T-cell (primary cell): ENCODE measurements around the gene PARD3. TPM values are rescaled to one million over a fixed set of nuclear protein-coding genes. Genes with fewer than 3 reads are reported as not detected.

ENCODE experiments used
- ATAC-seq, 4 experiments: fragments of 200-7000 bp in 3 of 4; fragments of 150-1000 bp in 1 of 4; cut with Tn5 transposase; replicated peaks in 1 of 4; 1 replicate in 3 of 4; 2 replicates in 1 of 4; pipeline ENCODE4 v1.10.0; 2021; ENCODE audit warnings: moderate library complexity in 3 of 4, mild to moderate bottlenecking in 2 of 4, moderate number of reproducible peaks in 1 of 4
- CTCF ChIA-PET, 2 donors: fragments of 300-600 bp; sonication (Branson Sonifier 250); formaldehyde crosslinking; loops; one replicate each; lab custom pipeline; 2022; ENCODE audit warnings: antibody characterized with exemption in 2 of 2; lab: Charles Lee
- POLR2A ChIA-PET, 2 donors: fragments of 300-600 bp; sonication (Branson Sonifier 250); formaldehyde crosslinking; loops; one replicate each; lab custom pipeline; 2022; ENCODE audit warnings: antibody characterized with exemption in 2 of 2; lab: Charles Lee
- DNase-seq, 35 experiments: peaks; one replicate each; pipeline versions ENCODE4 v3.0.0 to v3.0.0-alpha.2; 2013 to 2023
- H3K27ac ChIP-seq: one replicate; pipeline ENCODE4 v1.5.1; 2013; ENCODE audit warnings: low read length
- H3K27me3 ChIP-seq, 2 experiments: replicated peaks in 1 of 2; 1 replicate in 1 of 2; 2 replicates in 1 of 2; pipeline versions ENCODE4 v1.6.1 to v1.7.0; 2013; ENCODE audit warnings: low read length in 1 of 2, mixed read lengths in 1 of 2; ENCODE audit not compliant: control insufficient read depth in 2 of 2, insufficient read depth in 2 of 2; ENCODE audit errors: extremely low read depth in 1 of 2
- H3K36me3 ChIP-seq, 2 donors: 1 replicate in 1 of 2; 2 replicates in 1 of 2; pipeline versions ENCODE4 v1.6.1 to v1.7.0; 2013; ENCODE audit warnings: low read length in 1 of 2; ENCODE audit not compliant: control insufficient read depth in 2 of 2, insufficient read depth in 1 of 2; ENCODE audit errors: extremely low read depth in 1 of 2
- H3K4me1 ChIP-seq, 2 experiments: 1 replicate in 1 of 2; 2 replicates in 1 of 2; pipeline versions ENCODE4 v1.6.1 to v1.7.0; 2013; ENCODE audit warnings: low read length in 2 of 2, mixed read lengths in 1 of 2; ENCODE audit not compliant: insufficient read depth in 2 of 2, control insufficient read depth in 1 of 2; ENCODE audit errors: extremely low read depth in 1 of 2
- H3K4me3 ChIP-seq, 2 donors: 1 replicate in 1 of 2; 2 replicates in 1 of 2; pipeline versions ENCODE4 v1.5.1 to v1.7.0; 2013; ENCODE audit warnings: mild to moderate bottlenecking in 2 of 2, low read length in 1 of 2, moderate library complexity in 1 of 2; ENCODE audit not compliant: control insufficient read depth in 1 of 2; ENCODE audit errors: extremely low read depth in 1 of 2
- H3K9me3 ChIP-seq: 2 replicates; pipeline ENCODE4 v1.7.0; 2013
- H3K27ac Mint-ChIP-seq, 2 donors: one replicate each; pipeline ENCODE4 v1.8.0; 2020 to 2021; ENCODE audit warnings: mild to moderate bottlenecking in 2 of 2, mixed read lengths in 2 of 2
- H3K27me3 Mint-ChIP-seq, 2 donors: one replicate each; pipeline ENCODE4 v1.8.0; 2021 to 2022; ENCODE audit warnings: mixed read lengths in 2 of 2
- H3K36me3 Mint-ChIP-seq: one replicate; pipeline ENCODE4 v1.8.0; 2021; ENCODE audit warnings: mixed read lengths
- H3K4me1 Mint-ChIP-seq, 3 donors: one replicate each; pipeline ENCODE4 v1.8.0; 2020 to 2022; ENCODE audit warnings: mixed read lengths in 3 of 3, mild to moderate bottlenecking in 1 of 3
- H3K4me3 Mint-ChIP-seq, 3 donors: one replicate each; pipeline ENCODE4 v1.8.0; 2020 to 2022; ENCODE audit warnings: mild to moderate bottlenecking in 3 of 3, mixed read lengths in 3 of 3, moderate library complexity in 3 of 3
- H3K9me3 Mint-ChIP-seq, 3 donors: one replicate each; pipeline ENCODE4 v1.8.0; 2020 to 2022; ENCODE audit warnings: mixed read lengths in 3 of 3
- WGBS: methylation state at CpG from one replicate; pipeline ENCODE4 v1.1.5; 2013; ENCODE audit warnings: missing lambda C conversion rate; ENCODE audit not compliant: insufficient coverage; 5-methylcytosine and 5-hydroxymethylcytosine counted together
- total RNA-seq, 35 experiments: library from RNA in 6 of 35; stranded (reverse) in 6 of 35; fragments of 120-200 nt in 1 of 35; gene quantifications; one replicate each; pipeline versions ENCODE4 v1.2.1 to v1.2.4 and lab custom pipeline; 2013 to 2026

Gene PARD3
- total RNA-seq, 5 donors from 2014 or later (not counting 1 experiment from before 2014, with no cell fraction given): 0.36 to 0.92 (median 0.65) TPM

- H3K4me1 Mint-ChIP-seq: no peaks in the 10 kb centered on the region
- no peaks in the 10 kb centered on the region for H3K9me3 Mint-ChIP-seq
- H3K27me3 ChIP-seq: peaks cover 0 to 2% of the 10 kb centered on the region in 2 experiments
- H3K36me3 Mint-ChIP-seq: no peaks in the 10 kb centered on the region
- H3K27ac Mint-ChIP-seq: no peak overlapping the region
- no peak overlapping the region for H3K27ac ChIP-seq
- H3K9me3 ChIP-seq: no peaks in the 10 kb centered on the region
- H3K4me1 ChIP-seq: no peaks in the 10 kb centered on the region
- POLR2A ChIA-PET: no interaction called here
- no peak overlapping the region for H3K4me3 ChIP-seq
- DNase-seq (no peak), ATAC-seq (no peak)
- CTCF ChIA-PET: no interaction called here
- H3K4me3 Mint-ChIP-seq: no peak overlapping the region
- no peaks in the 10 kb centered on the region for H3K36me3 ChIP-seq
- WGBS: 70% methylated on average over 7 of the region's 20 CpGs
- peaks cover 0 to 3% of the 10 kb centered on the region in 2 donors for H3K27me3 Mint-ChIP-seq
These were observed 705.0 kb downstream of the PARD3 start for GRCh38 chr10:34109952-34110702.

DNA sequence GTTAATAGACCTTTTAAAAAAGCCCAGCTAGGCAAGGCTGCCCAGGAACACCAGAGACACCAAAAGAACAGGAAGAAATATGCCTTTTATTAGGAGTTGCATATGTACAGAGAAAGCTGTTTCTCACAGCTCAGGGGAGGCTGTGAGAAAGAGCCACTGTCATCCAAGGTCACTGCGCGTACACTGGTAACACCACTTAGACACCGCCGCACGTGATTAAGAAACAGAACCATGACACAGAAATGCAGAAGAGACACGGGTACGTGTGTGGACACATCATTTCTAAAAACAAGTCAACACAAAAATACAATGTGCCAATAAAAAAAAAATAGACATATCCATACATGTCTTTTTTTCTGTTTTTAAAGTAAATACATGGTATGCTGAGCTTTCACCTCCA, 705.6 kb downstream of the PARD3 start:
- H3K27me3 Mint-ChIP-seq: peaks cover 0 to 3% of the 10 kb centered on the region in 2 donors
- DNase-seq (no peak), ATAC-seq (no peak)
- H3K9me3 Mint-ChIP-seq: no peaks in the 10 kb centered on the region
- H3K9me3 ChIP-seq: no peaks in the 10 kb centered on the region
- H3K4me1 Mint-ChIP-seq: no peaks in the 10 kb centered on the region
- peaks cover 0 to 2% of the 10 kb centered on the region in 2 experiments for H3K27me3 ChIP-seq
- no peak overlapping the region for H3K4me3 Mint-ChIP-seq
- 100% methylated on average over 3 of the region's 7 CpGs for WGBS
- no peaks in the 10 kb centered on the region for H3K4me1 ChIP-seq
- no peak overlapping the region for H3K4me3 ChIP-seq
- CTCF ChIA-PET: no interaction called here
- POLR2A ChIA-PET: no interaction called here
- no peak overlapping the region for H3K27ac Mint-ChIP-seq
- H3K27ac ChIP-seq: no peak overlapping the region
- H3K36me3 ChIP-seq: no peaks in the 10 kb centered on the region
- no peaks in the 10 kb centered on the region for H3K36me3 Mint-ChIP-seq

GRCh38 chr10:34107626-34108516, 707.2 kb downstream of the PARD3 start:
- 91% methylated on average over 14 of the region's 17 CpGs for WGBS

GRCh38 chr10:34106356-34106885, 708.7 kb downstream of the PARD3 start:
- H3K4me3 ChIP-seq: no peak overlapping the region
- H3K9me3 ChIP-seq: no peaks in the 10 kb centered on the region
- Mint-ChIP-seq H3K27ac (no peak overlapping the region), H3K9me3 (peaks cover 0 to 5% (median 0%) of the 10 kb centered on the region in 3 donors), H3K36me3 (no peaks in the 10 kb centered on the region), H3K4me3 (no peak overlapping the region), H3K4me1 (no peaks in the 10 kb centered on the region), H3K27me3 (peaks cover 0 to 3% of the 10 kb centered on the region in 2 donors)
- 80% methylated on average over 3 of the region's 7 CpGs for WGBS
- H3K4me1 ChIP-seq: no peaks in the 10 kb centered on the region
- ChIA-PET CTCF (no interaction called here), POLR2A (interaction anchor here in 1 of 2 donors (0.7 kb wide), 1 partner anchor 159 kb away, joined by 3 read pairs; no protein-coding TSS in a partner anchor)
- H3K27ac ChIP-seq: no peak overlapping the region
- peaks cover 0 to 2% of the 10 kb centered on the region in 2 experiments for H3K27me3 ChIP-seq
- DNase-seq (no peak), ATAC-seq (no peak)
- no peaks in the 10 kb centered on the region for H3K36me3 ChIP-seq

More at GRCh38 chr10:34107626-34108516, 707.2 kb downstream of the PARD3 start:
- Mint-ChIP-seq H3K4me1 (no peaks in the 10 kb centered on the region), H3K4me3 (no peak overlapping the region), H3K36me3 (no peaks in the 10 kb centered on the region), H3K27me3 (peaks cover 0 to 3% of the 10 kb centered on the region in 2 donors), H3K9me3 (no peaks in the 10 kb centered on the region), H3K27ac (no peak overlapping the region)
- H3K27ac ChIP-seq: no peak overlapping the region
- no peak for DNase-seq
- POLR2A ChIA-PET: no interaction called here
- H3K4me1 ChIP-seq: no peaks in the 10 kb centered on the region
- ATAC-seq: no peak
- CTCF ChIA-PET: no interaction called here
- H3K36me3 ChIP-seq: no peaks in the 10 kb centered on the region
- H3K4me3 ChIP-seq: no peak overlapping the region
- H3K27me3 ChIP-seq: peaks cover 0 to 2% of the 10 kb centered on the region in 2 experiments
- H3K9me3 ChIP-seq: no peaks in the 10 kb centered on the region

DNA sequence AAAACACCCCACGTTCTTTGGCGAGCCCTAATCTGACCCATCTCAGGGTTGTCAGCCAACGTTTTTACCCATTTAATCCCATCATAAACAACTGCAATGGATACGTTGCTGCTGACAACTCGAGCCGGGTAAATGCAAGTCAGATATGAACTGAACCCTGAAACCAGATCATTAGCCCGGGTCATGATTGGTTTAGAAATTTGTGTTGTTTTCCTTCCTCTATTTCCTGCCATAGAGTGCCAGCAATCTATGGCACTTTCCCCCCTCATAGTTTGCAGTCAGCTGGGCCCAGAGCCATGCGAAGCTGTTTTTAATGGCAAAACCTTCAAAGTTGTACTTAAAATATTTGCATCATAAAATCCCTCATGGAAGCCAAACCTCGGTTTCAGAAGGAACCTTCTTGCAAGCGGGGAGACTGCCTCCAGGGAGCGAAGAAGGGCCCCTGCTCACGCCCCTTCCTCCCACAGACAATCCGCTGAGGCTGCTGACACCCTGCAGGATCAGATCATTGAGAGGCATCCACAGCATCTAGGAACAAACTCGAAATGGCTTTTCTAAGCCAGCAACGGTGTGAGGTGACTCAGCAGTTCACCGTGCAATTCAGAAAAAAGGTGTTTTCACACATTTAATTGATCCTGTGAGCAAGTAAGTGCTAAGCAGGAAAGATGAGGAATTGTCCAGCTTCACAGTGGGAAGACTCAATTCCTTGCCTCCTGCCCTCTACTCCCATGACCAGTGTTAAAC, 710.1 kb downstream of the PARD3 start:
- Mint-ChIP-seq H3K9me3 (peaks cover 0 to 6% (median 0%) of the 10 kb centered on the region in 3 donors), H3K36me3 (no peaks in the 10 kb centered on the region), H3K4me3 (no peak overlapping the region), H3K27ac (no peak overlapping the region), H3K27me3 (peaks cover 0 to 3% of the 10 kb centered on the region in 2 donors), H3K4me1 (no peaks in the 10 kb centered on the region)
- ChIA-PET POLR2A (no interaction called here), CTCF (no interaction called here)
- Histone ChIP-seq H3K27ac (no peak overlapping the region), H3K9me3 (no peaks in the 10 kb centered on the region), H3K36me3 (no peaks in the 10 kb centered on the region), H3K27me3 (no peaks in the 10 kb centered on the region), H3K4me1 (no peaks in the 10 kb centered on the region), H3K4me3 (no peak overlapping the region)
- 50% methylated on average over 8 of the region's 16 CpGs for WGBS
- no peak for DNase-seq
- ATAC-seq: no peak
